Measurements from ENCODE around the gene ASGR2. TPM values are rescaled to one million over a fixed set of nuclear protein-coding genes. Genes with fewer than 3 reads are reported as not detected.

Gene ASGR2
- total and polyA plus RNA-seq, 2 of the 13 experiments (the other 11 are each of a cell fraction or from before 2014, with no cell fraction given) = 320 to 754 TPM

- TF ChIP-seq ARID3A (IDR thresholded peaks at IDR 0.05; ENCODE audit: low read depth, low read length) (0 out of 2 replicates have a peak, but pooled peaks have one; percentile 9), ZNF280D (CRISPR knock-in tag; IDR thresholded peaks at IDR 0.05) (no peak), SRSF9 (IDR thresholded peaks at IDR 0.05; ENCODE audit: borderline replicate concordance, insufficient read depth, low read depth, low read length, poor library complexity, severe bottlenecking) (no peak), EED (CRISPR knock-in tag; IDR thresholded peaks at IDR 0.05) (no peak), RFXANK (CRISPR knock-in tag; IDR thresholded peaks at IDR 0.05) (no peak), RFX5 (IDR thresholded peaks at IDR 0.05; ENCODE audit: low read depth, low read length) (no peak), NR3C1 (CRISPR knock-in tag; IDR thresholded peaks at IDR 0.05) (no peak), FOXP4 (CRISPR knock-in tag; IDR thresholded peaks at IDR 0.05) (peak; percentile 51; the same call in 1 of the 2 replicates), FOXK1 (CRISPR knock-in tag; IDR thresholded peaks at IDR 0.05; ENCODE audit: borderline replicate concordance, low read depth) (no peak), POLR2AphosphoS5 (IDR thresholded peaks at IDR 0.05; ENCODE audit: low read depth, low read length) (no peak), EZH2 (conservative IDR thresholded peaks at IDR 0.05; ENCODE audit: low read depth, low read length) (no peak), MEIS1 (CRISPR knock-in tag; IDR thresholded peaks at IDR 0.05; ENCODE audit: borderline replicate concordance) (peak; percentile 57; the same call in 1 of the 2 replicates), ZNF710 (CRISPR knock-in tag; IDR thresholded peaks at IDR 0.05; ENCODE audit: borderline replicate concordance) (0 out of 2 replicates have a peak, but pooled peaks have one; percentile 57), EHMT2 (IDR thresholded peaks at IDR 0.05; ENCODE audit: borderline replicate concordance, low read depth, low read length) (no peak), ZNF10 (CRISPR knock-in tag; IDR thresholded peaks at IDR 0.05; ENCODE audit: borderline replicate concordance, low read depth) (no peak), EP300 (IDR thresholded peaks at IDR 0.05; ENCODE audit: low read depth in 2 of 2, low read length in 2 of 2) (peak in 1 of 2 experiments; percentile 54; a peak in 1 of 4 replicates), EP300 (CRISPR knock-in tag; IDR thresholded peaks at IDR 0.05; ENCODE audit: borderline replicate concordance) (no peak), ETV5 (CRISPR knock-in tag; IDR thresholded peaks at IDR 0.05; ENCODE audit: borderline replicate concordance) (no peak; the same call in 1 of the 2 replicates), ZNF224 (CRISPR knock-in tag; IDR thresholded peaks at IDR 0.05) (no peak), POLR2AphosphoS2 (IDR thresholded peaks at IDR 0.05; ENCODE audit: low read depth, low read length) (no peak), ZNF619 (CRISPR knock-in tag; IDR thresholded peaks at IDR 0.05) (no peak)
These were observed 18.0 kb upstream of the ASGR2 start (continued) for GRCh38 chr17:7132511-7133094.
